Endothelial cell of umbilical vein (primary cell): ENCODE results near the gene AMELX. TPM values are rescaled to one million over a fixed set of nuclear protein-coding genes. Genes with fewer than 3 reads are reported as not detected.

Source experiments
- BruUV-seq: library from RNA; stranded (reverse); fragments of 400-500 nt; replicated peaks from 2 replicates; lab custom pipeline; 2021; lab: Mats Ljungman, UMichigan
- CTCF ChIA-PET: fragments of 300-600, 350-600 bp; sonication (Branson Sonifier 250); formaldehyde crosslinking; loops from one replicate; lab custom pipeline; 2021; ENCODE audit warnings: antibody characterized with exemption, inconsistent platforms; lab: Charles Lee
- POLR2A ChIA-PET: fragments of 300-600, 350-600 bp; sonication (Branson Sonifier 250); formaldehyde crosslinking; loops from one replicate; lab custom pipeline; 2021; ENCODE audit warnings: antibody characterized with exemption, inconsistent platforms; lab: Charles Lee
- DNase-seq: peaks from one replicate; pipeline ENCODE4 v3.0.0-alpha.2; 2011; ENCODE audit warnings: low read depth, low spot score
- FAIRE-seq: peaks from 2 replicates; lab custom pipeline; 2011; peaks lifted over from hg19 to GRCh38; lab: Jason Lieb, UNC
- H2AFZ ChIP-seq: 2 replicates; pipeline ENCODE4 v1.6.0; 2012; ENCODE audit warnings: low read depth, low read length, control low read depth, inconsistent platforms
- H3K27ac ChIP-seq: 2 replicates; pipeline ENCODE4 v1.5.1; 2011; ENCODE audit warnings: low read depth, mild to moderate bottlenecking, control low read depth, low read length, moderate library complexity; ENCODE audit not compliant: insufficient read depth
- H3K27me3 ChIP-seq, 2 experiments: 2 replicates each; pipeline versions ENCODE4 v1.6.0 to v1.6.1; 2011; ENCODE audit warnings: low read length in 2 of 2, mixed read lengths in 1 of 2; ENCODE audit not compliant: control insufficient read depth in 2 of 2, insufficient read depth in 2 of 2
- H3K36me3 ChIP-seq, 2 experiments: 2 replicates in 1 of 2; 3 replicates in 1 of 2; pipeline ENCODE4 v1.5.1; 2011; ENCODE audit warnings: low read length in 2 of 2, mild to moderate bottlenecking in 1 of 2, moderate library complexity in 1 of 2; ENCODE audit not compliant: control insufficient read depth in 2 of 2, insufficient read depth in 2 of 2; ENCODE audit errors: extremely low read depth in 1 of 2
- H3K4me1 ChIP-seq: 3 replicates; pipeline ENCODE4 v1.5.1; 2011; ENCODE audit warnings: mild to moderate bottlenecking, low read length; ENCODE audit not compliant: control insufficient read depth, insufficient read depth; ENCODE audit errors: extremely low read depth
- H3K4me2 ChIP-seq: 2 replicates; pipeline ENCODE4 v1.6.1; 2011; ENCODE audit warnings: low read length, control low read depth, mixed read lengths; ENCODE audit not compliant: insufficient read depth
- H3K4me3 ChIP-seq, 3 experiments: fragments of 200-600 bp in 1 of 3; sonication (generic), shearing (Covaris generic) in 1 of 3; replicated peaks in 1 of 3; 2 replicates each; pipeline ENCODE4 v1.5.1; 2011 to 2016; ENCODE audit warnings: control low read depth in 3 of 3, low read length in 3 of 3, mild to moderate bottlenecking in 2 of 3, inconsistent platforms in 1 of 3, low read depth in 1 of 3, moderate library complexity in 1 of 3; ENCODE audit not compliant: insufficient read depth in 1 of 3
- H3K79me2 ChIP-seq: 2 replicates; pipeline ENCODE4 v1.6.0; 2012; ENCODE audit warnings: low read length, inconsistent platforms; ENCODE audit not compliant: control insufficient read depth, insufficient read depth
- H3K9ac ChIP-seq: replicated peaks from 2 replicates; pipeline ENCODE3; 2011; ENCODE audit warnings: low read length, control low read depth; ENCODE audit not compliant: insufficient read depth; ENCODE audit errors: extremely low read depth
- H3K9me1 ChIP-seq: replicated peaks from 3 replicates; pipeline ENCODE4 v1.6.0; 2011; ENCODE audit warnings: mild to moderate bottlenecking, low read length; ENCODE audit not compliant: control insufficient read depth, insufficient read depth; ENCODE audit errors: extremely low read depth
- H3K9me3 ChIP-seq: replicated peaks from 2 replicates; pipeline ENCODE4 v1.5.1; 2012; ENCODE audit warnings: low read length, inconsistent platforms; ENCODE audit not compliant: control insufficient read depth, insufficient read depth
- H4K20me1 ChIP-seq: replicated peaks from 2 replicates; pipeline ENCODE3; 2011; ENCODE audit warnings: mild to moderate bottlenecking, low read length; ENCODE audit not compliant: control insufficient read depth, insufficient read depth; ENCODE audit errors: extremely low read depth
- CTCF ChIP-seq, 2 donors: IDR thresholded peaks; 1 replicate in 1 of 2; 2 replicates in 1 of 2; pipeline ENCODE4 v1.5.1; 2011; ENCODE audit warnings: low read length in 2 of 2, mild to moderate bottlenecking in 2 of 2, moderate library complexity in 2 of 2, control low read depth in 1 of 2, inconsistent platforms in 1 of 2, low read depth in 1 of 2; ENCODE audit not compliant: insufficient read depth in 1 of 2; ENCODE audit errors: extremely low read depth in 1 of 2
- EZH2 ChIP-seq: IDR thresholded peaks from 2 replicates; pipeline ENCODE4 v1.6.1; 2012; ENCODE audit warnings: borderline replicate concordance, low read depth, mild to moderate bottlenecking, moderate library complexity, low read length, inconsistent platforms; ENCODE audit not compliant: severe bottlenecking
- FOS ChIP-seq: IDR thresholded peaks from 2 replicates; pipeline ENCODE4 v1.6.1; 2011; ENCODE audit warnings: mild to moderate bottlenecking, low read length, moderate library complexity, borderline replicate concordance; ENCODE audit not compliant: insufficient read depth
- GATA2 ChIP-seq: IDR thresholded peaks from 2 replicates; pipeline ENCODE4 v1.7.0; 2011; ENCODE audit warnings: low read depth, mild to moderate bottlenecking, moderate library complexity, mixed read lengths, low read length; ENCODE audit not compliant: insufficient read length, insufficient read depth
- JUN ChIP-seq: IDR thresholded peaks from 2 replicates; pipeline ENCODE4 v1.6.1; 2011; ENCODE audit warnings: borderline replicate concordance, low read depth; ENCODE audit not compliant: insufficient read length, insufficient read depth
- MAX ChIP-seq: IDR thresholded peaks from 2 replicates; pipeline ENCODE4 v1.6.1; 2011; ENCODE audit not compliant: insufficient read depth, insufficient read length
- MYC ChIP-seq: IDR thresholded peaks from one replicate; pipeline ENCODE4 v1.6.1; 2011; ENCODE audit warnings: mild to moderate bottlenecking, low read depth, low read length
- POLR2A ChIP-seq: IDR thresholded peaks from 2 replicates; pipeline ENCODE4 v1.6.1; 2012; ENCODE audit warnings: low read depth, mild to moderate bottlenecking, control low read depth, low read length
- POLR2AphosphoS5 ChIP-seq: IDR thresholded peaks from 2 replicates; pipeline ENCODE4 v1.6.1; 2012; ENCODE audit warnings: low read depth, mild to moderate bottlenecking, control low read depth, low read length, moderate library complexity; ENCODE audit not compliant: insufficient read depth
- dilution Hi-C: fragments of 300-500 bp; cut with MboI; formaldehyde crosslinking; loops from one replicate; pipeline ENCODE4 v1.15.0; 2019; ENCODE audit warnings: low sequenced_read_pairs; ENCODE audit not compliant: extremely low pct_ligation_motif_present
- intact Hi-C: fragments of 100-400 bp; cut with micrococcal nuclease; formaldehyde crosslinking; loops from one replicate; pipeline ENCODE4 v1.10.0; 2022
- polyA plus RNA-seq, 4 experiments: library from polyadenylated mRNA; depleted of rRNA in 3 of 4; stranded (reverse) in 3 of 4; unstranded in 1 of 4; fragments of >200 nt; gene quantifications; 2 replicates each; pipeline versions ENCODE4 v1.2.1 to v1.2.3, GENCODE V29; 2011 to 2012; ENCODE audit warnings: missing spikeins in 1 of 4
- total RNA-seq: library from RNA; stranded (reverse); gene quantifications from 2 replicates; pipeline ENCODE4 v1.2.3, GENCODE V29; 2021

The AMELX gene
- total and polyA plus RNA-seq, 2 donors (not counting 3 experiments of a cell fraction or from before 2014, with no cell fraction given), result not detected

GRCh38 chrX:11346121-11346682 lies 53.0 kb downstream of the AMELX start:
- no peak overlapping the region for H3K4me2 ChIP-seq
- no peak overlapping the region for H2AFZ ChIP-seq
- H3K9me3 ChIP-seq, result no peaks in the 10 kb centered on the region
- no TSS peak for BruUV-seq
- TF ChIP-seq GATA2 (no peak), EZH2 (no peak), MYC (no peak), CTCF (IDR thresholded peaks at IDR 0.05; ENCODE audit: extremely low read depth in 1 of 2, insufficient read depth in 1 of 2, low read depth in 1 of 2, low read length in 2 of 2) (no peak), FOS (no peak), MAX (no peak), POLR2A (no peak), JUN (no peak), POLR2AphosphoS5 (no peak)
- POLR2A ChIA-PET, result no interaction called here
- H3K9me1 ChIP-seq, result no peaks in the 10 kb centered on the region
- FAIRE-seq (no peak), DNase-seq (no peak)
- intact Hi-C loops (no loop called here), dilution Hi-C loops (no loop called here)
- H3K27ac ChIP-seq, result no peak overlapping the region
- no peaks in the 10 kb centered on the region for H4K20me1 ChIP-seq
- no peaks in the 10 kb centered on the region for H3K27me3 ChIP-seq
- H3K79me2 ChIP-seq, result no peaks in the 10 kb centered on the region
- H3K4me1 ChIP-seq, result peaks cover 12% of the 10 kb centered on the region
- no peaks in the 10 kb centered on the region for H3K36me3 ChIP-seq
- CTCF ChIA-PET, result no interaction called here
- H3K4me3 ChIP-seq, result no peak overlapping the region
- no peak overlapping the region for H3K9ac ChIP-seq
